ENCODE data around the gene UBTD2. TPM values are rescaled to one million over a fixed set of nuclear protein-coding genes. Genes with fewer than 3 reads are reported as not detected.

Gene UBTD2
- total RNA-seq, 1 experiment from 2014 or later: 42.6 TPM

DNA sequence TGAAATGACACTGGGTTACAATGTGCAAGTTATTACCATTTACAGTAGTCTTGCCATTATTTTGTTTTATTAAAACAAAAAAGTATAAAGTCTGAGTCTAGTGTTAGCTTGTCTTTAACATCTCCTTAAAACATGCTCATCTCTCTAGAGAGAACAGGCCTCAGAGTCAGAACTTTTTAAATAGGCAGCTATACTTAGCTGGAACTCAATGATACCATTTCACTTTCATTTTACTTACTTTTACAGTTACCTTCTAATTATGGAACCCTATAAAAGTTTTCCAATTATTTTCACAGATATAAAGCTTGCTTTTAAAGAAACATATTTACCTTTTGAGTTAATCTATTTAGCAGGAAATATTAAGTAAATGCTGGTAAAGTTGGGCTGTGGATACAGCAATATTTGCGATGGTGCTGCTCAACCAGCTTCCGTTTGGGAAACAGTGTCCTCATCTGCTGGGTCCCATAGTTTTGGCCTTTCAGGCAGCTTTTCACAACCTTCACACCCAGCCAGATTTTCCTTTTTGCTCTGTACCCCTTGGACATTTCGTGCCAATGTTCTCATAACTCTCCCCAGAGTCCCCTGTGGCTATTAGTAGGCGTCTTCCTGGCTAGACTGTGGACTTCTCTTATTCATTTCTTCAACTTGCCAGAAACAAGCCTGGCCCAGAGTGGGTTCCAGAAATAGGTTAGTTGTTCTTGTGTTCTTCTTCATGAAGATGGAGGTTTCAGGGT is 36.3 kb upstream of the UBTD2 start:
- Histone ChIP-seq H2BK5ac (ENCODE audit: insufficient read length, low read length) (no peak overlapping the region), H4K8ac (replicated peaks; ENCODE audit: insufficient read length, low read depth, low read length) (no peak overlapping the region), H3K9me3 (ENCODE audit: control insufficient read depth, low read depth, low read length) (no peaks in the 10 kb centered on the region), H3K23me2 (ENCODE audit: insufficient read length, low read depth, low read length, poor library complexity, severe bottlenecking) (no peaks in the 10 kb centered on the region), H3K9ac (ENCODE audit: extremely low read depth, insufficient read length, low read length) (no peak overlapping the region), H3K18ac (ENCODE audit: insufficient read length, low read depth, low read length) (no peak overlapping the region), H3T11ph (ENCODE audit: low read length) (no peak overlapping the region), H3K27ac (ENCODE audit: insufficient read length, low read depth, low read length) (no peak overlapping the region), H3K23ac (ENCODE audit: insufficient read length, low read depth, low read length) (no peak overlapping the region), H3K79me1 (ENCODE audit: insufficient read depth, low read depth, low read length, poor library complexity, severe bottlenecking) (no peaks in the 10 kb centered on the region), H3K14ac (ENCODE audit: insufficient read depth, low read length) (no peak overlapping the region), H4K5ac (ENCODE audit: insufficient read length, low read depth, low read length) (no peak overlapping the region), H3K56ac (ENCODE audit: insufficient read length, low read depth, low read length) (no peak overlapping the region), H3K4ac (ENCODE audit: low read depth, low read length) (no peak overlapping the region), H3K4me2 (ENCODE audit: insufficient read depth, insufficient read length, low read length) (no peak overlapping the region), H3K27me3 (ENCODE audit: insufficient read depth, low read length) (no peaks in the 10 kb centered on the region), H3K4me1 (ENCODE audit: insufficient read depth, low read length) (no peaks in the 10 kb centered on the region), H2BK20ac (ENCODE audit: low read depth, low read length, poor library complexity, severe bottlenecking) (no peak overlapping the region), H2BK120ac (ENCODE audit: low read depth, low read length, poor library complexity, severe bottlenecking) (no peak overlapping the region), H4K20me1 (ENCODE audit: control insufficient read depth, insufficient read depth, insufficient read length) (no peaks in the 10 kb centered on the region), H4K91ac (ENCODE audit: insufficient read length, low read depth, low read length) (no peak overlapping the region), H2BK15ac (ENCODE audit: low read depth, low read length) (no peak overlapping the region), H2AK5ac (ENCODE audit: insufficient read length, low read length) (no peak overlapping the region), H3K79me2 (ENCODE audit: insufficient read depth, low read length) (no peaks in the 10 kb centered on the region), H2BK12ac (ENCODE audit: insufficient read length, low read depth, low read length) (no peak overlapping the region), H2AFZ (ENCODE audit: low read length) (no peak overlapping the region)
- no peak overlapping the region for H3K4me3 Mint-ChIP-seq
- DNase-seq: no peak
- H3K9me3 Mint-ChIP-seq: no peaks in the 10 kb centered on the region
- H3K36me3 Mint-ChIP-seq (ENCODE audit: insufficient read depth in 1 of 3, low read depth in 3 of 3): no peaks in the 10 kb centered on the region; a peak in 1 of 7 replicates
- H3K27ac Mint-ChIP-seq: no peak overlapping the region
- peaks cover 6% of the 10 kb centered on the region; the same call in 1 of the 2 replicates for H3K27me3 Mint-ChIP-seq (ENCODE audit: low read depth)
- TF ChIP-seq, protein P1, sequence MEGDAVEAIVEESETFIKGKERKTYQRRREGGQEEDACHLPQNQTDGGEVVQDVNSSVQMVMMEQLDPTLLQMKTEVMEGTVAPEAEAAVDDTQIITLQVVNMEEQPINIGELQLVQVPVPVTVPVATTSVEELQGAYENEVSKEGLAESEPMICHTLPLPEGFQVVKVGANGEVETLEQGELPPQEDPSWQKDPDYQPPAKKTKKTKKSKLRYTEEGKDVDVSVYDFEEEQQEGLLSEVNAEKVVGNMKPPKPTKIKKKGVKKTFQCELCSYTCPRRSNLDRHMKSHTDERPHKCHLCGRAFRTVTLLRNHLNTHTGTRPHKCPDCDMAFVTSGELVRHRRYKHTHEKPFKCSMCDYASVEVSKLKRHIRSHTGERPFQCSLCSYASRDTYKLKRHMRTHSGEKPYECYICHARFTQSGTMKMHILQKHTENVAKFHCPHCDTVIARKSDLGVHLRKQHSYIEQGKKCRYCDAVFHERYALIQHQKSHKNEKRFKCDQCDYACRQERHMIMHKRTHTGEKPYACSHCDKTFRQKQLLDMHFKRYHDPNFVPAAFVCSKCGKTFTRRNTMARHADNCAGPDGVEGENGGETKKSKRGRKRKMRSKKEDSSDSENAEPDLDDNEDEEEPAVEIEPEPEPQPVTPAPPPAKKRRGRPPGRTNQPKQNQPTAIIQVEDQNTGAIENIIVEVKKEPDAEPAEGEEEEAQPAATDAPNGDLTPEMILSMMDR (conservative IDR thresholded peaks at IDR 0.05): no peak
- H3K4me1 Mint-ChIP-seq: no peaks in the 10 kb centered on the region
- no CpG with 5 or more reads among the region's 4 CpGs for WGBS (ENCODE audit: extremely low coverage, insufficient read length, low lambda C conversion rate)
